IPS DF 6.9 (cell line): ENCODE results near the gene NSMCE4A.
"Not testable (repeated sequence)": the region's sequence is repeated elsewhere in the genome, so short reads cannot be mapped to it uniquely, and the experiment has no call there.

Source experiments
- DNase-seq: peaks from one replicate; pipeline ENCODE4 v3.0.0-alpha.2; 2013; ENCODE audit warnings: low read depth, low spot score
- H3K27ac ChIP-seq: one replicate; pipeline ENCODE4 v1.5.1; 2013; ENCODE audit warnings: low read length, control low read depth
- H3K27me3 ChIP-seq: 2 replicates; pipeline ENCODE4 v1.6.1; 2013; ENCODE audit warnings: mild to moderate bottlenecking, low read length; ENCODE audit not compliant: control insufficient read depth, insufficient read depth
- H3K36me3 ChIP-seq: 2 replicates; pipeline ENCODE4 v1.6.1; 2013; ENCODE audit warnings: low read length; ENCODE audit not compliant: control insufficient read depth, insufficient read depth
- H3K4me1 ChIP-seq: 2 replicates; pipeline ENCODE4 v1.6.1; 2013; ENCODE audit warnings: low read length; ENCODE audit not compliant: control insufficient read depth, insufficient read depth
- H3K4me3 ChIP-seq: 2 replicates; pipeline ENCODE4 v1.5.1; 2013; ENCODE audit warnings: mild to moderate bottlenecking, low read length
- H3K9me3 ChIP-seq: 2 replicates; pipeline ENCODE4 v1.6.1; 2013; ENCODE audit warnings: low read length, inconsistent platforms; ENCODE audit not compliant: control insufficient read depth, insufficient read depth
- WGBS: extraction: QIAGEN DNeasy Blood & Tissue Kit; methylation state at CpG from one replicate; pipeline ENCODE4 v1.1.7; 2013; ENCODE audit warnings: mixed read lengths, missing lambda C conversion rate; ENCODE audit not compliant: insufficient read length, insufficient coverage; 5-methylcytosine and 5-hydroxymethylcytosine counted together

The NSMCE4A gene

GRCh38 chr10:121942749-121943416 is 32.1 kb downstream of the NSMCE4A start:
- Histone ChIP-seq H3K27me3 (no peaks in the 10 kb centered on the region), H3K27ac (no peak overlapping the region), H3K9me3 (no peaks in the 10 kb centered on the region), H3K36me3 (no peaks in the 10 kb centered on the region), H3K4me3 (no peak overlapping the region), H3K4me1 (no peaks in the 10 kb centered on the region)
- no CpG with 5 or more reads among the region's 2 CpGs for WGBS
- no peak for DNase-seq

DNA sequence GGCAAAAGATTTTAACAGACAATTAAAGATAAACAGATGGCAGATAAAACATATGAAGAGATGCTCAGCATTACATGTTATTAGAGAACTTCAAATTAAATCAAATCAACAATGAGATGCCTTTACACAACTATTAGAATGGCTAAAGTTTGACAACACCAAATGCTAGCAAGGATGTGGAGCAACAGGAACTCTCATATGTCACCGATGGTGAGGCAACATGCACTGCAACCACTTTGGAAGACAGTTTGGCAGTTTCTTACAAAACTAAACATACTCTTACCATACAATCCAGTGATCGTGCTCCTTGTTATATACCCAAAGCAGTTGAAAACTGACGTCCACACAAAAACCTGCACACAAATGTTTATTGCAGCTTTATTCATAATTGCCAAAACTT is 33.5 kb downstream of the NSMCE4A start:
- WGBS: no CpG with 5 or more reads among the region's 3 CpGs
- Histone ChIP-seq H3K36me3 (no peaks in the 10 kb centered on the region), H3K4me3 (no peak overlapping the region), H3K27me3 (no peaks in the 10 kb centered on the region), H3K27ac (no peak overlapping the region), H3K9me3 (no peaks in the 10 kb centered on the region), H3K4me1 (no peaks in the 10 kb centered on the region)
- no peak for DNase-seq

- DNase-seq: no peak
- Histone ChIP-seq H3K4me1 (no peaks in the 10 kb centered on the region), H3K27me3 (no peaks in the 10 kb centered on the region), H3K27ac (no peak overlapping the region), H3K36me3 (no peaks in the 10 kb centered on the region), H3K4me3 (no peak overlapping the region), H3K9me3 (no peaks in the 10 kb centered on the region)
- WGBS: no CpG with 5 or more reads among the region's 2 CpGs
These were observed 38.7 kb downstream of the NSMCE4A start for GRCh38 chr10:121936295-121936694.

DNA sequence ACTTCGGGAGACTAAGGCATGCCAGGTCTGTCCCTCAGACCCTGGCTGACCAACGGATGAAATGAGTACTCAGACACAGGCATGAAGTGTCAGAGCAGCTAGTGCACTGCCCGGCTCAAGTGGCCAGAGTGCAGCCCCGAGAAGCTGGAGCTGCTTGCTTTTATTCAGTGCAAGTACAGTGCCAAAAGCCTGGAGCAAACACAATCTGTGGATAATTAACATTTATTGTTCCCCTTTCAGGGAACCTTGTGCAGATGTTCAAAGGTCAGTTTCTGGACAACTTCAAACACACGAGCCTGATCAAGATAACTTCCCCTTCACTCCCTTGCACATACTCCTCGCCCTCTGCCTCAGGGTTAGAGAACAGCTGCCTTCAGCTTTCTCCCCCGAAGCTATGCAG is 39.3 kb downstream of the NSMCE4A start:
- H3K36me3 ChIP-seq: no peaks in the 10 kb centered on the region
- no peak for DNase-seq
- H3K4me3 ChIP-seq: no peak overlapping the region
- no peak overlapping the region for H3K27ac ChIP-seq
- H3K9me3 ChIP-seq: no peaks in the 10 kb centered on the region
- no peaks in the 10 kb centered on the region for H3K4me1 ChIP-seq
- H3K27me3 ChIP-seq: no peaks in the 10 kb centered on the region
- no CpG with 5 or more reads among the region's 7 CpGs for WGBS

DNA sequence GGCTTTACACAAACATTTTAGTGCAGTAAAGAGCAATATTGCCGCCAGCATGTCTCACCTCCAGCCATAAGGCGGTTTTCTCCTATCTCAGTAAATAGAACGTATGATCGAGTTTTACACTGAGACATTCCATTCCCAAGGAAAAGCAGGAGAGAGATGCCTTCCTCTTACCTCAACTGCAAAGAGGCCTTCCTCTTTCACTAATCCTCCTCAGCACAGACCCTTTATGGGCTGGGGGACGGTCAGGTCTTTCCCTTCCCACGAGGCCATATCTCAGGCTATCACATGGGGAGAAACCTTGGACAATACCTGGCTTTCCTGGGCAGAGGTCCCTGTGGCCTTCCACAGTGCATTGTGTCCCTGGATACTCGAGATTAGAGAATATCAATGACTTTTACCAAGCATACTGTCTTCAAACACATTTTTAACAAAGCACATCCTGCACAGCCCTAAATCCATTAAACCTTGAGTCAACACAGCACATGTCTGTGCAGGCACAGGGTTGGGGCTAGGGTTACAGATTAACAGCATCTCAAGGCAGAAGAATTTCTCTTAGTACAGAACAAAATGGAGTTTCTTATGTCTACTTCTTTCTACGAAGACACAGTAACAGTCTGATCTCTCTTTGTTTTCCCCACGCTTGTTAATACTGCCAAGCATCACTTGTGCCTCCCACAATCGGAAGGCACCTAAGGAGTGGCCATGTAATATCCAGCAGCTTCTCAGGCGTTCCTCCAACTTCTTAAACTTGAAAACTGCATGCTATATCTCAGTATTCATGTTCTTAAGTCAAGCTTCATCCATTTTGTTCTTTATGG is 44.5 kb downstream of the NSMCE4A start:
- H3K27me3 ChIP-seq, DNase-seq, H3K4me1 ChIP-seq, H3K9me3 ChIP-seq, H3K4me3 ChIP-seq, H3K36me3 ChIP-seq, H3K27ac ChIP-seq: not testable (repeated sequence)
- WGBS: no CpG with 5 or more reads among the region's 11 CpGs

- WGBS: no CpG with 5 or more reads among the region's 14 CpGs
- H3K36me3 ChIP-seq, DNase-seq, H3K4me1 ChIP-seq, H3K4me3 ChIP-seq, H3K9me3 ChIP-seq, H3K27me3 ChIP-seq, H3K27ac ChIP-seq: not testable (repeated sequence)
These were observed 45.3 kb downstream of the NSMCE4A start for GRCh38 chr10:121929585-121930267.

GRCh38 chr10:121928528-121928884 is 46.5 kb downstream of the NSMCE4A start:
- DNase-seq: no peak
- peak overlapping the region; percentile 95 for H3K4me3 ChIP-seq

DNA sequence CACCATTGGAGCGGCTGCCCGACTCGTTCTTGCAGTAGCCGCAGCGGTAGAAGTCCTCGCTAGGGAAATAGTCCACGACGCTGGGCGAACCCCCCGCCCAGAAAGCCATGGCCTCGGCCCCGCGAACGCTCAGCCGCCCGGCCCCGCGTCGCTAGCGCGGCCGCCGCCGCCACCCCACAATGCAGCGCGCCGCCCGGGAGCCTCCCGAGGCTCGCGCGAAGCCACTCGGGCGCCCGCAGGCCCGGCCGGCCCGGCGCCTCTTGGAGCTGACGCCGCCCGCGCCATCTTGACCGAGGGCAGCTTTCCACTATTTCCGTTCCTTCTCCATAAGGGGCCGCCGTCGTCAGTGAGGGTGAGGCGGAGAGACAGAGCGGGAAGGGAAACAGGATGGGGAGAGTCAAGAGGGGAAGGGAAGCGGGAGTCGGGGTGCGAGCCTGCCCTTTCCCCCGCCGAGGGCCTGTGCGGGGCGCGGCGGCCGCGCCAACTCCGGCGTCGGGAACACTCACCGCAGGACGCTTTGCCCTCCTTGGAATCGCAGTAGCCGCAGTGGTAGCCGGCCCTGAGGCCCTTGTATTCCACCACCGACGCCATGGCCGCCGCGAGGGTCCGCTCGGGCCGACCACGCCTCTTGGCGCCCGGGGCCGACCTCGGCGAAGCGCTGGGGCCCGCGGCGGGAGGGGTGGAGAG is 47.0 kb downstream of the NSMCE4A start, which contains the start of gene ATE1:
TSS of gene ATE1 (minus strand) at position 191 of the 687 bp plus-strand sequence. CDS start at position 109, 82 bp downstream.
- no CpG with 5 or more reads among the region's 87 CpGs for WGBS
- peak within 1 kb of the TSS; percentile 95 for H3K4me3 ChIP-seq
- no peaks in the 10 kb centered on the region for H3K4me1 ChIP-seq
- no peak within 1 kb of the TSS for H3K27ac ChIP-seq
- no peaks in the 10 kb centered on the region for H3K36me3 ChIP-seq
- H3K27me3 ChIP-seq: no peaks in the 10 kb centered on the region
- no peaks in the 10 kb centered on the region for H3K9me3 ChIP-seq
- peak; percentile 81 for DNase-seq

More at GRCh38 chr10:121928528-121928884, 46.5 kb downstream of the NSMCE4A start:
- no CpG with 5 or more reads among the region's 20 CpGs for WGBS
- Histone ChIP-seq H3K36me3 (no peaks in the 10 kb centered on the region), H3K4me1 (no peaks in the 10 kb centered on the region), H3K9me3 (no peaks in the 10 kb centered on the region), H3K27ac (no peak overlapping the region), H3K27me3 (no peaks in the 10 kb centered on the region)

- Histone ChIP-seq H3K4me3 (peak overlapping the region; percentile 95), H3K36me3 (no peaks in the 10 kb centered on the region), H3K27me3 (no peaks in the 10 kb centered on the region), H3K4me1 (no peaks in the 10 kb centered on the region), H3K27ac (no peak overlapping the region), H3K9me3 (no peaks in the 10 kb centered on the region)
- no CpG with 5 or more reads among the region's 48 CpGs for WGBS
- no peak for DNase-seq
These were observed 47.6 kb downstream of the NSMCE4A start for GRCh38 chr10:121927318-121927840.
